IPS DF 6.9 (cell line): ENCODE results near the gene YES1.

Experiments
- DNase-seq: peaks from one replicate; pipeline ENCODE4 v3.0.0-alpha.2; 2013; ENCODE audit warnings: low read depth, low spot score
- H3K27ac ChIP-seq: one replicate; pipeline ENCODE4 v1.5.1; 2013; ENCODE audit warnings: low read length, control low read depth
- H3K27me3 ChIP-seq: 2 replicates; pipeline ENCODE4 v1.6.1; 2013; ENCODE audit warnings: mild to moderate bottlenecking, low read length; ENCODE audit not compliant: control insufficient read depth, insufficient read depth
- H3K36me3 ChIP-seq: 2 replicates; pipeline ENCODE4 v1.6.1; 2013; ENCODE audit warnings: low read length; ENCODE audit not compliant: control insufficient read depth, insufficient read depth
- H3K4me1 ChIP-seq: 2 replicates; pipeline ENCODE4 v1.6.1; 2013; ENCODE audit warnings: low read length; ENCODE audit not compliant: control insufficient read depth, insufficient read depth
- H3K4me3 ChIP-seq: 2 replicates; pipeline ENCODE4 v1.5.1; 2013; ENCODE audit warnings: mild to moderate bottlenecking, low read length
- H3K9me3 ChIP-seq: 2 replicates; pipeline ENCODE4 v1.6.1; 2013; ENCODE audit warnings: low read length, inconsistent platforms; ENCODE audit not compliant: control insufficient read depth, insufficient read depth
- WGBS: extraction: QIAGEN DNeasy Blood & Tissue Kit; methylation state at CpG from one replicate; pipeline ENCODE4 v1.1.7; 2013; ENCODE audit warnings: mixed read lengths, missing lambda C conversion rate; ENCODE audit not compliant: insufficient read length, insufficient coverage; 5-methylcytosine and 5-hydroxymethylcytosine counted together

The YES1 gene

DNA sequence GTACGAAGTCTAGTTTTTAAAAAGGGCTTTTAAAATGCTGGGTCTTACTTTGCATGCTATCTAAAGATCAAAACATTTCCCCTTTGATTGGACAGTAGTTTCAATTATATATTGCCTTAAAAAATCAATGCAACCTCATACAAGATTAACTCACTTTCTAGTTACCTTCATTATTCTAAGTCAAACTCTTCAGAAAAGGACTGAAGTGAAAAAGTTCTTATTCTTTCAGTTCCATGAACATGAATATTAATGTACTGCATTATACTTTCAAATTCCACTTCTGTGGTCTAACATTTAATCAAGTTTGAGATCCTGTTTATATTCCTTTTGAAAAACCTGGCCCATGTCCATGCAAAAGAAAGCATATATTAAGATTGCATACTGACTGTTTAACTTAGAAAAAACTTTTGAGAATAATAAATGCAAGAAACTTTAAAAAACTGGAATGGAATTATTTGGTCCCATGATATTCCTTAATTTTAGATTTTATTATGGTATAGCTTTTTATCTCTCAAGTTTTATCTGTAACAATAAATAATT is 88.4 kb downstream of the YES1 start:
- Histone ChIP-seq H3K9me3 (no peaks in the 10 kb centered on the region), H3K36me3 (no peaks in the 10 kb centered on the region), H3K27me3 (no peaks in the 10 kb centered on the region), H3K4me1 (no peaks in the 10 kb centered on the region), H3K27ac (no peak overlapping the region), H3K4me3 (no peak overlapping the region)
- DNase-seq = no peak
- WGBS = no CpG with 5 or more reads among the region's 1 CpG

DNA sequence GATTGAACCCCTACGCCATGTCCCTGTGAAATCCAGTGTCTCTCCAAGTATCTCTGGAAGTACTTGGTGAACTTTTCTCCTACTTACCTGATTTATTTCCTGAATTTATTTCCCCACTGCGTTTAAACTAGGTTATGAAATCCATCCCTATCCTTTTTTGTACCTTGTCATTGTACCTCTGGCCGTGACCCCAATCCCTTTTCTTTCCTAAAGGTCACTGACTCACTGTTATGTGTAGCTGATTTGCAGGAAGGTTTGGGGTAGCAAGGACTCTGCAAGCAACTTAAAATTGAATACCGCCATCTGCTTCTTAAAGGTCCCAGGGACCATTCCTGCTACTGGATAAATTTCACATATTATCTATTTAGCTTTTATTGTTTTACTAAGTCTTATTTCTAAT is 95.0 kb downstream of the YES1 start:
- no CpG with 5 or more reads among the region's 4 CpGs for WGBS
- Histone ChIP-seq H3K9me3 (no peaks in the 10 kb centered on the region), H3K27me3 (no peaks in the 10 kb centered on the region), H3K27ac (no peak overlapping the region), H3K36me3 (no peaks in the 10 kb centered on the region), H3K4me3 (no peak overlapping the region), H3K4me1 (no peaks in the 10 kb centered on the region)
- no peak for DNase-seq

DNA sequence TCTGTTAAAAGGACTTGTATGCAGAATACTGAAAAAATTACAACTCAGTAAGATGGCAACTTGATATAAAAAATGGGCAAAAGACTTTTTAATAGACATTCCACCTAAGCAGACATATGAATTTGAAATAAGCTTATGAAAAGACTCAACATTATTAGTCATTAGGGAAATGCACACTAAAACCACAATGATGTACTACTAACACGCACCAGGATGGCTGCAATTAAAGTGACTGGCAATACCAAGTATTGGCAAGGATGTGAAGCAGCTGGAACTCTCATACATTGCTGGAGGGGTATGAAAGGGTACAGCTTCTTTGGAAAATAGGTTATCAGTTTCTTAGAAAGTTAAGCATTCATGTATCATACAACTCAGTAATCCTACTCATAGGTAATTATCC is 96.4 kb downstream of the YES1 start:
- Histone ChIP-seq H3K9me3 (no peaks in the 10 kb centered on the region), H3K4me3 (no peak overlapping the region), H3K36me3 (no peaks in the 10 kb centered on the region), H3K27me3 (no peaks in the 10 kb centered on the region), H3K27ac (no peak overlapping the region), H3K4me1 (0 out of 2 replicates have a peak, but pooled peaks cover 1% of the 10 kb centered on the region)
- no CpG with 5 or more reads among the region's 1 CpG for WGBS
- DNase-seq = no peak

DNA sequence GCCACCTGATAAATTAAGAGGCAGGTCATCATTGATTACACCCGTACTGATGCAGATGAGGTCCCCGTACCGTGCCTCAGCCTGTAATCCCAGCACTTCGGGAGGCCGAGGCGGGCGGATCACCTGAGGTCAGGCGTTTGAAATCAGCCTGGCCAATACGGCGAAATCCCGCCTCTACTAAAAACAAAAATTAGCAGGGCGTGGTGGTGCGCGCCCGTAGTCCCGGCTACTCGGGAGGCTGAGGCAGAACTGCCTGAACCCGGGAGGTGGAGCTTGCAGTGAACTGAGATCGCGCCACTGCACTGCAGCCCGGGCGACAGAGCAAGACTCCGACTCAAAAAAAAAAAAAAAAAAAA is 98.9 kb downstream of the YES1 start:
- no peak overlapping the region; the same call in 1 of the 2 replicates for H3K4me3 ChIP-seq
- H3K27me3 ChIP-seq = no peaks in the 10 kb centered on the region
- no peaks in the 10 kb centered on the region for H3K9me3 ChIP-seq
- H3K36me3 ChIP-seq = no peaks in the 10 kb centered on the region
- H3K4me1 ChIP-seq = 0 out of 2 replicates have a peak, but pooled peaks cover 1% of the 10 kb centered on the region
- no CpG with 5 or more reads among the region's 23 CpGs for WGBS
- no peak for DNase-seq
- H3K27ac ChIP-seq = no peak overlapping the region

DNA sequence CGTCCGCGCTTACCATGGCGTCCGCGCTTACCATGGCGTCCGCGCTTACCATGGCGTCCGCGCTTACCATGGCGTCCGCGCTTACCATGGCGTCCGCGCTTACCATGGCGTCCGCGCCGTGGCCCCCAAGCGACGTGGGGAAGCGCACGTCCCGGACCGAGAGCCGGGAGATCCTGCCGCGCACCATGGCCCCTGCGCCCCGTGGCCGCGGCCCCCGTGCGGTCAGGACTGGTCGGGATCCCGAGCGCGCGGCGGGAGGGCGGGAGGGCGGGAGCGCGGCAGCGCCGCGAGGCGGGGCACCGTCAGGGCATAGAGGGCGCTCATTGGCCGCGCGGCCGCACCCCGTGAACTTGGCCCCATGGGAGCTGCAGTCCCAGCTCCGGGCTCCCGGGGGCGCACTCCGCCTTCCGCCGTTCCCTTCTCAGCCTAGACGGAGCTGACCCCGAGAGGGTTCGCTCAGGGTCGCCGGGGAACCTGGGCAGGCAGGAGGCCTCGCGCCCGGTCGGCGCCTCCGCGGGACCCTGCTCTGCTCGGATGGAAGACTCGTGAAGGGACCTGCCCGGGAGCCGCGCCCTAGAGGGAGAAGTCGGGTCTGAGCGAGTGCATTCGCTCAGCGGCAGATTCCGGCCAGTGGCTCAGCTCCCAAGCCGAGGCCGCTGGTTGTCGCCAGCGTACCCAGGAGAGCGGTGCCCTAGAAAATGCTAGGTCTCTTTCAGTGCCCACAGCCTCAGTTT is 99.5 kb downstream of the YES1 start, which contains the start of gene ENOSF1:
Gene ENOSF1 (minus strand): TSS at position 230 of the 734 bp plus-strand sequence. CDS start 43 bp downstream, at position 187.
- H3K36me3 ChIP-seq = no peaks in the 10 kb centered on the region
- no peaks in the 10 kb centered on the region for H3K9me3 ChIP-seq
- H3K4me1 ChIP-seq = 0 out of 2 replicates have a peak, but pooled peaks cover 1% of the 10 kb centered on the region
- WGBS = no CpG with 5 or more reads among the region's 91 CpGs
- no peaks in the 10 kb centered on the region for H3K27me3 ChIP-seq
- peak within 1 kb of the TSS; percentile 77; the same call in 1 of the 2 replicates for H3K4me3 ChIP-seq
- DNase-seq = peak; percentile 82
- H3K27ac ChIP-seq = no peak within 1 kb of the TSS

DNA sequence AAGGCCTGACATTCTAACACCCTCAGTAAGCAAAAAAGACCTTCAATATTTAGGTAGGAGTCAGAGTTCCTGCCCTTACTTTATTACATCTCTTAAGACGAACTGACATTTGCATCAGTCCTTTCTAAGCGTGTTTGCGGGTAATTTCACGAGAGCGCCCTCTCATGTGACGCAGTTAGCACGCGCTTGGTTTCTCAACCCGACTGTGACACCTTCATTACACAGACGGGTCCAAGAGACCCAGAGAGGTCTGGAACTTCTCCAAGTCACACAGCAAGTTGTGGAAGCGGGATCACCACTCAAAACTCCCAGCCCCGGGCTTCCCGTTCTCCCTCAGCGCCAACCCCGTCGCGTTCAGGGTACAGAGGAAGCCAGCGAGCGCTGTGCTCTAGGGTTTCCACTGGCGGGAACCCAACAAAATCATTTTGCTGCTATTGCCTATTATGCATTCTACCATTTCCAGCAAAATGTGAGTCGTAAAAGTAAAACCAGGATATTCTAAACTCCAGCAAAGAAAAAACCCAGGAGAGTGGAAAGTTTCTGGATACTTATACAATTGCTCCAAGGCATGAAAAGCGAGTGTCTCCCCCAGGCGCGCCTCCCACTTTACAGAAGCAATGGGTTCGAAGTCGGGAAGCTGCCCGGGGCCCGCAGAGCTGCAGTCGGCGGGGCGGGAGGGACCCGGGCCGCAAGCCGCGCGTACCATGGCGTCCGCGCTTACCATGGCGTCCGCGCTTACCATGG is 100.2 kb downstream of the YES1 start:
- Histone ChIP-seq H3K9me3 (no peaks in the 10 kb centered on the region), H3K36me3 (no peaks in the 10 kb centered on the region), H3K27me3 (no peaks in the 10 kb centered on the region), H3K4me3 (peak overlapping the region; percentile 77; the same call in 1 of the 2 replicates), H3K27ac (no peak overlapping the region), H3K4me1 (0 out of 2 replicates have a peak, but pooled peaks cover 1% of the 10 kb centered on the region)
- no CpG with 5 or more reads among the region's 42 CpGs for WGBS
- no peak for DNase-seq

DNA sequence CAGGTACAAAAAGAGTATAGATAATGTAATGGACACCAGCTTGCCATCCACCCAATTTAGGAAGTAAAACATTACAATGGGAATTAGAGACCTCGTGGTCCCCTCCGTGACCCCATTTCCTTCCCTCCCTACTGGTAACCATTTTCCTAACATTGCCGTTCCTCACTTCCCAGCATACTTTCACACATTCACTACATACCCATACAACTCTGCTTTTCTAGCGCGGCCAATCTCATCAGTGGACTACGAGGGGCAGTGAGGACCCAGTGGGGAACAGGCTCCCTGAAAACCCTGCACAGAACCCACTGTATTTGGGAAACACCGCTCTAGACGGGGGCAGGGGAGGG is 100.8 kb downstream of the YES1 start:
- 100% methylated on average over 1 of the region's 8 CpGs for WGBS
- Histone ChIP-seq H3K4me1 (0 out of 2 replicates have a peak, but pooled peaks cover 1% of the 10 kb centered on the region), H3K9me3 (no peaks in the 10 kb centered on the region), H3K27ac (no peak overlapping the region), H3K4me3 (peak overlapping the region; percentile 77; the same call in 1 of the 2 replicates), H3K36me3 (no peaks in the 10 kb centered on the region), H3K27me3 (no peaks in the 10 kb centered on the region)
- DNase-seq = no peak

DNA sequence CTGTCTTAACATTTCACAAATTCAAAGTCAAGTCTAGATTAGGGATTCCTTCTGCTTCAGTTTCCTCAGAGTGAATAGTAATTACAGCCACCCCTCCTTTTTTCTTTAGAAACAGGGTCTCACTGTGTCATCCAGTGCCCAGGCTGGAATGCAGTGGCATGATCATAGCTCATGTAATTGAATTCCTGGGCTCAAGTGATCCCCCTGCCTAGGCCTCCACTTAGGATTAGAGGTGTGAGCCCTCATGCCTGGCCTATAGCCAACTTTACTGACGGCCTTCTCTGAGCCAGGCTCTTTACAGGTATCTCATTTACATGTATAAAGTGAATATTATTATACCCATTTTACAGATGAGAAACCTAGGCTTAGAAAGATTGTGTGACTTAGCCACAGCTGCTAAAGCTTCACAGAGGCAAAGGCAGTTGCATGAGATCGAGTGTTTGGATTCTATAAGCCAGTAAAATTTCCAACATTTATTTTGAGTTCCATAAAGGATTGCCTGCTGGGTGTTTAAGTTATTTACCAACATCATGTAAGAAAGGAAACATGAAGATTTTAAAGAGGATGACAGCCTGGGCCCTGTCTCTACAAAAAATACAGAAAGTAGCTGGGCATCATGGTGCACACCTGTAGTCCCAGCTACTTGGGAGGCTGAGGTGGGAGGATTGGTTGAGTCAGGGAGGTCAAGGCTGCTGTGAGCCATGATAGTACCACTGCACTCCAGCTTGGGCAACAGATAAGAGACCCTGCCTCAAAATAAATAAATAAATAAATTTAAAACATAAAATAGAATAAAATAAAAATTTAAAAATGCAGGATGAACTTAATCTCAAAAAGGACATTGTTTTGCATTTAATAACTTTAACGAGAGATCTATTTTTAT is 101.4 kb downstream of the YES1 start:
- H3K27me3 ChIP-seq = no peaks in the 10 kb centered on the region
- H3K9me3 ChIP-seq = no peaks in the 10 kb centered on the region
- H3K4me1 ChIP-seq = 0 out of 2 replicates have a peak, but pooled peaks cover 1% of the 10 kb centered on the region
- H3K36me3 ChIP-seq = no peaks in the 10 kb centered on the region
- H3K4me3 ChIP-seq = no peak overlapping the region
- no peak for DNase-seq
- H3K27ac ChIP-seq = no peak overlapping the region
- no CpG with 5 or more reads among the region's 3 CpGs for WGBS

DNA sequence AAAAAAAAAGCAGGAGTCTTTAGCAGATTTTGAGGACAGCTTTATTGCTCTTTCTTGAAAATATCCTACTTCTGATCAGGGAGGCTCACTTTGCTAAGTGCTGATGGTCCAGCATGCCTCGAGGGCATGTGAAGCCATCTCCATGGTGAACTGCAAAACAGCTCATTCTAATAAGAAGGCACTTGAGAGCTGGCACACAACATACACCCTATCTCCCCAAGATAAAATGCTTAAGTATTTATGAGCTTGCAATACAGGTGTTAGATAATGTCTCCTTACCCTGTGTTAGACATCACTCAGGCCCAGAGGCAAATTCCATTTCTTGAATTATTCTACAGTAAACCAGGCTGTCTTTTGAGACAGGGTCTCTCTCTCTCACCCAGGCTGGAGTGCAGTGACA is 102.3 kb downstream of the YES1 start:
- H3K27me3 ChIP-seq = no peaks in the 10 kb centered on the region
- H3K36me3 ChIP-seq = no peaks in the 10 kb centered on the region
- H3K27ac ChIP-seq = no peak overlapping the region
- DNase-seq = no peak
- H3K4me3 ChIP-seq = no peak overlapping the region
- WGBS = no CpG with 5 or more reads among the region's 1 CpG
- 0 out of 2 replicates have a peak, but pooled peaks cover 1% of the 10 kb centered on the region for H3K4me1 ChIP-seq
- no peaks in the 10 kb centered on the region for H3K9me3 ChIP-seq

DNA sequence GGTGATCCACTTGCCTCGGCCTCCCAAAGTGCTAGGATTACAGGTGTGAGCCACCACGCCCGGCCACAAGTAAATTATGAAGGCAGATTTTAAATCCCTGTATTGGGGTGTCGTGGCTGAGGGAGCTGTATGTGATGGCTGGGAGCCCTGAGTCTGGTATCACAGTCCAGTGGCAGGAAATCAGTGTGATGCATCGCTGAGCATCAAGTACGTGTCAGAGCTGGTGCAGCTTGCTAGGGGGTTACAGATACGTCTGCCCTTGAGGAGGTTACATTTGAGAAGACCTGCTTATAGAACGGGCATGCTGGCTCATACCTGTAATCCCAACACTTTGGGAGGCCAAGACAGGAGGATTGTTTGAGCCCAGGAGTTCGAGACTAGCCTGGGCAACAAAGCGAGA is 103.9 kb downstream of the YES1 start:
- no CpG with 5 or more reads among the region's 10 CpGs for WGBS
- no peak overlapping the region for H3K4me3 ChIP-seq
- H3K9me3 ChIP-seq = no peaks in the 10 kb centered on the region
- no peaks in the 10 kb centered on the region for H3K27me3 ChIP-seq
- H3K27ac ChIP-seq = no peak overlapping the region
- H3K36me3 ChIP-seq = no peaks in the 10 kb centered on the region
- 0 out of 2 replicates have a peak, but pooled peaks cover 1% of the 10 kb centered on the region for H3K4me1 ChIP-seq
- DNase-seq = no peak
